ENCODE data around the gene MAOA. TPM values are rescaled to one million over a fixed set of nuclear protein-coding genes. Genes with fewer than 3 reads are reported as not detected.

MAOA gene
- total and polyA plus RNA-seq, 2 donors (not counting 3 experiments of a cell fraction or from before 2014, with no cell fraction given): 12.6 to 23.5 TPM

- CTCF ChIA-PET: no interaction called here
- intact Hi-C loops (cut with micrococcal nuclease): no loop called here
- Histone ChIP-seq H3K9me1 (replicated peaks; ENCODE audit: control insufficient read depth, extremely low read depth, insufficient read depth, low read length) (no peaks in the 10 kb centered on the region), H3K4me2 (ENCODE audit: insufficient read depth, low read length) (no peak overlapping the region), H3K27ac (ENCODE audit: insufficient read depth, low read depth, low read length) (no peak overlapping the region), H3K4me3 (replicated peaks in 1 of 3; ENCODE audit: insufficient read depth in 1 of 3, low read depth in 1 of 3, low read length in 3 of 3) (no peak overlapping the region), H3K9me3 (replicated peaks; ENCODE audit: control insufficient read depth, insufficient read depth, low read length) (no peaks in the 10 kb centered on the region), H3K9ac (replicated peaks; ENCODE audit: extremely low read depth, insufficient read depth, low read length) (no peak overlapping the region), H3K4me1 (ENCODE audit: control insufficient read depth, extremely low read depth, insufficient read depth, low read length) (peaks cover 21% of the 10 kb centered on the region), H3K27me3 (ENCODE audit: control insufficient read depth in 2 of 2, insufficient read depth in 2 of 2, low read length in 2 of 2) (no peaks in the 10 kb centered on the region), H2AFZ (ENCODE audit: low read depth, low read length) (no peak overlapping the region), H3K36me3 (ENCODE audit: control insufficient read depth in 2 of 2, extremely low read depth in 1 of 2, insufficient read depth in 2 of 2, low read length in 2 of 2) (no peaks in the 10 kb centered on the region), H4K20me1 (replicated peaks; ENCODE audit: control insufficient read depth, extremely low read depth, insufficient read depth, low read length) (no peaks in the 10 kb centered on the region), H3K79me2 (ENCODE audit: control insufficient read depth, insufficient read depth, low read length) (no peaks in the 10 kb centered on the region)
- BruUV-seq (replicated peaks): no TSS peak
- POLR2A ChIA-PET: no interaction called here
- DNase-seq (ENCODE audit: low read depth, low spot score): no peak
- dilution Hi-C loops (cut with MboI; ENCODE audit: extremely low pct_ligation_motif_present, low sequenced_read_pairs): no loop called here
- FAIRE-seq: no peak
- TF ChIP-seq MYC (IDR thresholded peaks at IDR 0.05; ENCODE audit: low read depth, low read length) (no peak), EZH2 (IDR thresholded peaks at IDR 0.05; ENCODE audit: borderline replicate concordance, low read depth, low read length, severe bottlenecking) (no peak), JUN (IDR thresholded peaks at IDR 0.05; ENCODE audit: borderline replicate concordance, insufficient read depth, insufficient read length, low read depth) (no peak), FOS (IDR thresholded peaks at IDR 0.05; ENCODE audit: borderline replicate concordance, insufficient read depth, low read length) (no peak), POLR2A (IDR thresholded peaks at IDR 0.05; ENCODE audit: low read depth, low read length) (no peak), GATA2 (IDR thresholded peaks at IDR 0.05; ENCODE audit: insufficient read depth, insufficient read length, low read depth, low read length) (no peak), POLR2AphosphoS5 (IDR thresholded peaks at IDR 0.05; ENCODE audit: insufficient read depth, low read depth, low read length) (no peak)
- TF ChIP-seq, protein P1, sequence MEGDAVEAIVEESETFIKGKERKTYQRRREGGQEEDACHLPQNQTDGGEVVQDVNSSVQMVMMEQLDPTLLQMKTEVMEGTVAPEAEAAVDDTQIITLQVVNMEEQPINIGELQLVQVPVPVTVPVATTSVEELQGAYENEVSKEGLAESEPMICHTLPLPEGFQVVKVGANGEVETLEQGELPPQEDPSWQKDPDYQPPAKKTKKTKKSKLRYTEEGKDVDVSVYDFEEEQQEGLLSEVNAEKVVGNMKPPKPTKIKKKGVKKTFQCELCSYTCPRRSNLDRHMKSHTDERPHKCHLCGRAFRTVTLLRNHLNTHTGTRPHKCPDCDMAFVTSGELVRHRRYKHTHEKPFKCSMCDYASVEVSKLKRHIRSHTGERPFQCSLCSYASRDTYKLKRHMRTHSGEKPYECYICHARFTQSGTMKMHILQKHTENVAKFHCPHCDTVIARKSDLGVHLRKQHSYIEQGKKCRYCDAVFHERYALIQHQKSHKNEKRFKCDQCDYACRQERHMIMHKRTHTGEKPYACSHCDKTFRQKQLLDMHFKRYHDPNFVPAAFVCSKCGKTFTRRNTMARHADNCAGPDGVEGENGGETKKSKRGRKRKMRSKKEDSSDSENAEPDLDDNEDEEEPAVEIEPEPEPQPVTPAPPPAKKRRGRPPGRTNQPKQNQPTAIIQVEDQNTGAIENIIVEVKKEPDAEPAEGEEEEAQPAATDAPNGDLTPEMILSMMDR (IDR thresholded peaks at IDR 0.05; ENCODE audit: extremely low read depth in 1 of 2, insufficient read depth in 1 of 2, low read depth in 1 of 2, low read length in 2 of 2): no peak
- TF ChIP-seq, protein P2, sequence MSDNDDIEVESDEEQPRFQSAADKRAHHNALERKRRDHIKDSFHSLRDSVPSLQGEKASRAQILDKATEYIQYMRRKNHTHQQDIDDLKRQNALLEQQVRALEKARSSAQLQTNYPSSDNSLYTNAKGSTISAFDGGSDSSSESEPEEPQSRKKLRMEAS (IDR thresholded peaks at IDR 0.05; ENCODE audit: insufficient read depth, insufficient read length): no peak
These were observed 26.6 kb downstream of the MAOA start for GRCh38 chrX:43682726-43683125.
